OCI-LY1 (cell line): Measurements from ENCODE around the gene VPS37D.

Experiments used
- CTCF ChIP-seq: fragments of 200-600 bp; sonication (generic), shearing (Covaris generic); IDR thresholded peaks from 2 replicates; pipeline ENCODE4 v1.5.1; 2017; ENCODE audit warnings: mild to moderate bottlenecking, antibody characterized with exemption, low read length, moderate library complexity, mixed read lengths
- EZH2 ChIP-seq: fragments of 200-600 bp; sonication (generic), shearing (Covaris generic); IDR thresholded peaks from 2 replicates; pipeline ENCODE4 v1.8.0; 2017; ENCODE audit warnings: borderline replicate concordance, mixed run types, mild to moderate bottlenecking, antibody characterized with exemption, low read length, moderate library complexity, mixed read lengths

DNA sequence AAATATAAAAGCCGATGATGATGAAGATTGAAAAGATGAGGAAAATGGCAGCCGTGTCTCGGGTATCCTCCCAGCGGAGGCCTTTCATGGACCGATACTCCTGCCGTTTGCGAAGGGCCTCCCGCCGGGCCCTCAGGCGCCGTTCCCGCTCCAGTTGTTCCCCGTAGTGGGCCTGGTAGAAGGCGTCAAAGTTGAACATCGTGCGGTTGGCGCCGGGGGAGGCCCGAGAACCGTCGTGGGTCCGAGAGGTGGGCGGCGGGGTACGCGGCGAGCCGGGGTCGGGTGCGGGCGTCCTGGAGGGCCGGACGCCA, 15.1 kb downstream of the VPS37D start:
- TF ChIP-seq CTCF (no peak), EZH2 (no peak)
